Lower lobe of right lung (tissue), 2 donors: ENCODE data around the gene C6orf62. TPM values are rescaled to one million over a fixed set of nuclear protein-coding genes. Genes with fewer than 3 reads are reported as not detected.

Source experiments
- ATAC-seq, 2 donors: fragments of 200-7000 bp; cut with Tn5 transposase; one replicate each; pipeline ENCODE4 v1.9.1; 2020 to 2022; ENCODE audit warnings: mild to moderate bottlenecking in 2 of 2, moderate library complexity in 2 of 2
- DNase-seq: peaks from one replicate; pipeline ENCODE4 v3.0.0-alpha.2; 2020
- H3K27ac ChIP-seq: fragments of 200-600 bp; one replicate; pipeline ENCODE4 v1.8.0; 2022
- H3K27me3 ChIP-seq: fragments of 200-600 bp; one replicate; pipeline ENCODE4 v1.8.0; 2022; ENCODE audit warnings: low read depth
- H3K36me3 ChIP-seq: fragments of 200-600 bp; one replicate; pipeline ENCODE4 v1.8.0; 2022; ENCODE audit warnings: mild to moderate bottlenecking
- H3K4me1 ChIP-seq: fragments of 200-600 bp; one replicate; pipeline ENCODE4 v1.8.0; 2022
- H3K4me3 ChIP-seq: fragments of 200-600 bp; one replicate; pipeline ENCODE4 v1.8.0; 2022; ENCODE audit warnings: mild to moderate bottlenecking
- H3K9me3 ChIP-seq: fragments of 200-600 bp; one replicate; pipeline ENCODE4 v1.8.0; 2022
- CTCF ChIP-seq: fragments of 200-600 bp; IDR thresholded peaks from one replicate; pipeline ENCODE4 v1.8.0; 2022; ENCODE audit warnings: antibody characterized with exemption, mild to moderate bottlenecking
- intact Hi-C: fragments of 100-400 bp; cut with DNase I; formaldehyde crosslinking; loops from one replicate; pipeline ENCODE4 v1.11.0; 2022
- total RNA-seq: library from RNA; stranded (reverse); fragmentation: NEBNext Ultra II Directional; extraction: Animal tissue kit (Norgen Biotek cat#: 25700); gene quantifications from one replicate; pipeline ENCODE4 v1.2.1, GENCODE V29; 2021
- donor health status: DM: no; HTN: yes; CAD: no; lungs with severe emphysema.

Gene C6orf62
- total RNA-seq, 1 donor from 2014 or later: 123 TPM

GRCh38 chr6:24763578-24763977 is 44.6 kb upstream of the C6orf62 start:
- no peaks in the 10 kb centered on the region for H3K27me3 ChIP-seq
- intact Hi-C loops: loop anchor here (10.0 kb wide), 1 partner anchor 179 kb away; no protein-coding TSS in a partner anchor
- H3K4me3 ChIP-seq: no peak overlapping the region
- no peak for TF ChIP-seq CTCF
- H3K27ac ChIP-seq: no peak overlapping the region
- H3K4me1 ChIP-seq: peaks cover 5% of the 10 kb centered on the region
- no peak for DNase-seq
- ATAC-seq: peak; percentile 71 to 83
- no peaks in the 10 kb centered on the region for H3K9me3 ChIP-seq
- no peaks in the 10 kb centered on the region for H3K36me3 ChIP-seq

- TF ChIP-seq CTCF: no peak
- intact Hi-C loops: loop anchor here (10.0 kb wide), 1 partner anchor 177 kb away; no protein-coding TSS in a partner anchor
- Histone ChIP-seq H3K4me3 (no peak overlapping the region), H3K27ac (no peak overlapping the region), H3K36me3 (no peaks in the 10 kb centered on the region), H3K9me3 (no peaks in the 10 kb centered on the region), H3K27me3 (no peaks in the 10 kb centered on the region), H3K4me1 (peaks cover 5% of the 10 kb centered on the region)
- ATAC-seq (no peak), DNase-seq (no peak)
Measured at GRCh38 chr6:24761851-24762250, 42.9 kb upstream of the C6orf62 start.

DNA sequence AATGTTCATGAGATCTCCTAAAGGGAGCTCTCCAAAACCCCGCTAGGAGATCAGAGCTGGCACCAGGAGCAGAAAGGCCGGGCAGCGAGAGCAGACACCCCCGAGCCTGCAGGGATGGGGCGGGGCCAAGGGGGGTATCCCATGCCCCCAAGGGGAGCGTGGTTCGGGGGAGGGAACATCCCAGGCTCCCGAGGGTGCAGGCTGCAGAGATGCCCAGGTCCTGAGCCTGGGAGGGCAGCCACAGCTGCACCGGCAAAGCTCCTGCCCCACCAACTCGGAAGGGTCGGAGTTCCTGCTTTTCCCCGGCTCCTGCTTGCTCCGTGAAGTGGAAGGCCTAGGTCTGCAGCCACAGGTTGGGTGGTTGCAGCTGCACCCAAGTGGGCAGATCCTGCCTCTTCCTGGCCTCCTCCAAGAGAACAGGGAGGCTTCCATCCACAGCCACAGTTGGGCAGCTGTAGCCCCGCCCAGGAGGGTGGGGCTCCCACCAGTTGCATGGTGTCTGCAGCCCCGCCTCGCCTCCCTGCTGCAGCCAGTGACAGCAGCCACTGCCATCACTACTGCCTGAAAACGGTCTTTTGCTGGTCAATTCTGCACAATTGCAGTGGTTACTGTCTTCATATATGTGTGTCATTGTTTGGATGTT is 42.4 kb upstream of the C6orf62 start:
- DNase-seq (no peak), ATAC-seq (no peak)
- Histone ChIP-seq H3K4me1 (peaks cover 5% of the 10 kb centered on the region), H3K4me3 (no peak overlapping the region), H3K27ac (no peak overlapping the region), H3K27me3 (no peaks in the 10 kb centered on the region), H3K9me3 (no peaks in the 10 kb centered on the region), H3K36me3 (no peaks in the 10 kb centered on the region)
- TF ChIP-seq CTCF: no peak
- intact Hi-C loops: loop anchor here (10.0 kb wide), 1 partner anchor 177 kb away; no protein-coding TSS in a partner anchor

DNA sequence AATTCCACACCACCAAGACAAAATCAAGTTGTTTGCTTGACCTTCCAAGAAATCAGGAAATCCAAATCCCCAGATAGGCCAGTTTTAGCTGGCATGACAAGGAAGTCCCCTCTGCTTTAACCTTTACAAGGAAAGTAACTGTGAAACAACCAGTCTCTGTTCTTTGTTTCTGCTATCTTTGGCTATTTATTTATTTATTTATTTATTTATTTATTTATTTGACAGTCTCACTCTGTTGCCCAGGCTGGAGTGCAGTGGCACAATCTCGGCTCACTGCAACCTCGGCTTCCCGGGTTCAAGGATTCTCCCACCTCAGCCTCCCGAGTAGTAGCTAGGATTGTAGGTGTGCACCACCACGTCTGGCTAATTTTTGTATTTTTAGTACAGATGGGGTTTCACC is 41.3 kb upstream of the C6orf62 start:
- intact Hi-C loops: loop anchor here (10.0 kb wide), 1 partner anchor 175 kb away; no protein-coding TSS in a partner anchor
- Histone ChIP-seq H3K4me1 (peaks cover 5% of the 10 kb centered on the region), H3K9me3 (no peaks in the 10 kb centered on the region), H3K4me3 (no peak overlapping the region), H3K36me3 (no peaks in the 10 kb centered on the region), H3K27ac (no peak overlapping the region), H3K27me3 (no peaks in the 10 kb centered on the region)
- DNase-seq (no peak), ATAC-seq (no peak)
- TF ChIP-seq CTCF: no peak

DNA sequence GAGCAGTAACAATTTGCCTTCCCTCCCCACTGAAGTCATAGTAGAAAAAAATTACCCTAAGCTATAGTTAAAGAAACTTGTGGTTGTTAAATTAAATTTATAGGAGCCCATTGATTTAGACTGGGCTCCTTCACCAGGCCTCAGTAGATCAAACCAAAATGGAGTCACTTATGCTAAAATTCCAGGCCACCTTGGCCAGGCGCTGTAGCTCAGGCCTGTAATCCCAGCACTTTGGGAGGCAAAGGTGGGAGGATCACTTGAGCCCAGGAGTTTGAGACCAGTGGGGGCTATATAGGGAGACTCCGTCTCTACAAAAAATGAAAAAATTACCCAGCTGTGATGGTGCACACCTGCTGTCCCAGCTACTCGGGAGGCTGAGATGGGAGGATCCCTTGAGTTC is 40.8 kb upstream of the C6orf62 start:
- Histone ChIP-seq H3K4me3 (no peak overlapping the region), H3K9me3 (no peaks in the 10 kb centered on the region), H3K4me1 (peaks cover 5% of the 10 kb centered on the region), H3K36me3 (no peaks in the 10 kb centered on the region), H3K27me3 (no peaks in the 10 kb centered on the region), H3K27ac (no peak overlapping the region)
- intact Hi-C loops: loop anchor here (10.0 kb wide), 1 partner anchor 175 kb away; no protein-coding TSS in a partner anchor
- no peak for ATAC-seq
- DNase-seq: no peak
- TF ChIP-seq CTCF: no peak
